H4 (cell line): ENCODE measurements around the gene PRAF2. TPM values are rescaled to one million over a fixed set of nuclear protein-coding genes. Genes with fewer than 3 reads are reported as not detected.
A peak's percentile ranks its signal among the peaks of the same experiment; 100 is the strongest.

Experiments used
- DNase-seq: peaks from one replicate; pipeline ENCODE4 v3.0.0-alpha.2; 2015; ENCODE audit warnings: low spot score
- total RNA-seq: library from RNA; depleted of rRNA; stranded (reverse); fragments of >200 nt; shearing (Covaris generic); gene quantifications from 2 replicates; pipeline ENCODE4 v1.2.3, GENCODE V29; 2014

The PRAF2 gene
- total RNA-seq, 1 experiment from 2014 or later = 18.2 TPM

- DNase-seq = no peak
These were observed 1.1 kb downstream of the PRAF2 start for GRCh38 chrX:49072712-49073095.

GRCh38 chrX:49071877-49072711 is 1.7 kb downstream of the PRAF2 start:
- no peak for DNase-seq

- no peak for DNase-seq
These were observed 2.8 kb downstream of the PRAF2 start for GRCh38 chrX:49070988-49071387.

- no peak for DNase-seq
These were observed 4.8 kb downstream of the PRAF2 start for GRCh38 chrX:49069038-49069437.

GRCh38 chrX:49067285-49068120 is 6.3 kb downstream of the PRAF2 start:
- DNase-seq = no peak

GRCh38 chrX:49066690-49067089 is 7.1 kb downstream of the PRAF2 start:
- no peak for DNase-seq

- no peak for DNase-seq
These were observed 7.5 kb downstream of the PRAF2 start for GRCh38 chrX:49066278-49066677.

GRCh38 chrX:49064735-49065134 is 9.1 kb downstream of the PRAF2 start:
- no peak for DNase-seq

GRCh38 chrX:49064303-49064702 is 9.5 kb downstream of the PRAF2 start:
- no peak for DNase-seq

GRCh38 chrX:49063715-49064114 is 10.1 kb downstream of the PRAF2 start:
- no peak for DNase-seq

GRCh38 chrX:49061916-49062315 is 11.9 kb downstream of the PRAF2 start:
- no peak for DNase-seq

GRCh38 chrX:49061490-49061889 is 12.3 kb downstream of the PRAF2 start:
- no peak for DNase-seq

- no peak for DNase-seq
These were observed 12.9 kb downstream of the PRAF2 start for GRCh38 chrX:49060914-49061313.

GRCh38 chrX:49059681-49060085 is 14.1 kb downstream of the PRAF2 start:
- no peak for DNase-seq

- no peak for DNase-seq
These were observed 14.6 kb downstream of the PRAF2 start for GRCh38 chrX:49059201-49059600.

- no peak for DNase-seq
These were observed 15.0 kb downstream of the PRAF2 start, which contains the start of gene CCDC120 for GRCh38 chrX:49058794-49059193. CCDC120 (plus strand) TSS chrX:49058999; CDS start chrX:49062042, 3,043 bp downstream.

GRCh38 chrX:49054073-49054762 is 19.6 kb downstream of the PRAF2 start:
- DNase-seq = no peak

GRCh38 chrX:49053223-49054072 is 20.4 kb downstream of the PRAF2 start:
- no peak for DNase-seq

- DNase-seq = no peak
These were observed 29.9 kb downstream of the PRAF2 start for GRCh38 chrX:49043987-49044281.

GRCh38 chrX:49043220-49043986 is 30.4 kb downstream of the PRAF2 start, which contains the start of gene TFE3:
TFE3 (minus strand) TSS chrX:49043357; CDS start chrX:49043226, 131 bp downstream.
- peak; percentile 99 for DNase-seq
